HepG2 (cell line): ENCODE measurements around the gene TREH. TPM values are rescaled to one million over a fixed set of nuclear protein-coding genes. Genes with fewer than 3 reads are reported as not detected.

Source experiments
- ARID4A ChIP-seq: sonication (generic); formaldehyde crosslinking; IDR thresholded peaks from 2 replicates; pipeline ENCODE4 v1.5.0; 2020; ENCODE audit warnings: mild to moderate bottlenecking, missing genetic modification reagents, borderline replicate concordance
- ATF7 ChIP-seq, 2 experiments: fragments of 450-650 bp in 1 of 2; sonication (generic) in 1 of 2; formaldehyde crosslinking in 1 of 2; IDR thresholded peaks; 2 replicates each; pipeline versions ENCODE4 v1.4.0 to v1.6.1; 2016 to 2020; ENCODE audit warnings: antibody characterized with exemption in 1 of 2, mild to moderate bottlenecking in 1 of 2, missing genetic modification reagents in 1 of 2
- CBFB ChIP-seq: sonication (generic); formaldehyde crosslinking; IDR thresholded peaks from 2 replicates; pipeline ENCODE4 v1.4.0; 2020; ENCODE audit warnings: missing genetic modification reagents
- CEBPG ChIP-seq: IDR thresholded peaks from 2 replicates; pipeline ENCODE4 v1.6.1; 2016
- CENPX ChIP-seq: sonication (generic); formaldehyde crosslinking; IDR thresholded peaks from 2 replicates; pipeline ENCODE4 v1.9.0; 2021; ENCODE audit warnings: mild to moderate bottlenecking, missing genetic modification reagents, moderate library complexity
- FOSL1 ChIP-seq: sonication (generic); formaldehyde crosslinking; IDR thresholded peaks from 2 replicates; pipeline ENCODE4 v1.9.0; 2021; ENCODE audit warnings: missing genetic modification reagents, borderline replicate concordance
- GMEB1 ChIP-seq: sonication (generic); formaldehyde crosslinking; IDR thresholded peaks from 2 replicates; pipeline ENCODE4 v1.5.1; 2020; ENCODE audit warnings: missing genetic modification reagents, mild to moderate bottlenecking, borderline replicate concordance
- HOXA7 ChIP-seq: sonication (generic); formaldehyde crosslinking; IDR thresholded peaks from 2 replicates; pipeline ENCODE4 v1.8.1; 2022; ENCODE audit warnings: mild to moderate bottlenecking, missing genetic modification reagents, moderate library complexity
- JUNB ChIP-seq: sonication (generic); formaldehyde crosslinking; IDR thresholded peaks from 2 replicates; pipeline ENCODE4 v1.8.0; 2022; ENCODE audit warnings: missing genetic modification reagents, mild to moderate bottlenecking, borderline replicate concordance
- MAX ChIP-seq: IDR thresholded peaks from 2 replicates; pipeline ENCODE4 v1.6.1; 2012; ENCODE audit warnings: inconsistent platforms
- MYNN ChIP-seq: sonication (generic); formaldehyde crosslinking; IDR thresholded peaks from 2 replicates; pipeline ENCODE4 v1.4.0; 2020; ENCODE audit warnings: mild to moderate bottlenecking, low read depth, missing genetic modification reagents
- POGZ ChIP-seq: sonication (generic); formaldehyde crosslinking; IDR thresholded peaks from 2 replicates; pipeline ENCODE4 v1.4.0; 2020; ENCODE audit warnings: mild to moderate bottlenecking, missing genetic modification reagents
- SCMH1 ChIP-seq: sonication (generic); formaldehyde crosslinking; IDR thresholded peaks from 2 replicates; pipeline ENCODE4 v1.9.0; 2021; ENCODE audit warnings: missing genetic modification reagents, mild to moderate bottlenecking, borderline replicate concordance
- SKI ChIP-seq: fragments of 450-650 bp; IDR thresholded peaks from one replicate; pipeline ENCODE4 v1.6.1; 2018; ENCODE audit warnings: mild to moderate bottlenecking; ENCODE audit not compliant: partially characterized antibody
- SNAPC2 ChIP-seq: sonication (generic); formaldehyde crosslinking; IDR thresholded peaks from 2 replicates; pipeline ENCODE4 v1.8.1; 2022; ENCODE audit warnings: mild to moderate bottlenecking, missing genetic modification reagents
- SP140L ChIP-seq: sonication (generic); formaldehyde crosslinking; IDR thresholded peaks from 2 replicates; pipeline ENCODE4 v1.4.0; 2020; ENCODE audit warnings: missing genetic modification reagents, borderline replicate concordance
- TBP ChIP-seq: sonication (generic); formaldehyde crosslinking; IDR thresholded peaks from 2 replicates; pipeline ENCODE4 v1.5.0; 2020; ENCODE audit warnings: missing genetic modification reagents
- ZBTB33 ChIP-seq: sonication (generic); formaldehyde crosslinking; IDR thresholded peaks from 2 replicates; pipeline ENCODE4 v1.4.0; 2020; ENCODE audit warnings: missing genetic modification reagents
- ZFP91 ChIP-seq: sonication (generic); formaldehyde crosslinking; IDR thresholded peaks from 2 replicates; pipeline ENCODE4 v1.9.0; 2022; ENCODE audit warnings: missing genetic modification reagents, mild to moderate bottlenecking, borderline replicate concordance
- ZFYVE20 ChIP-seq: sonication (generic); formaldehyde crosslinking; IDR thresholded peaks from 2 replicates; pipeline ENCODE4 v1.8.0; 2023; ENCODE audit warnings: low read depth, mild to moderate bottlenecking, moderate library complexity, missing genetic modification reagents, borderline replicate concordance
- polyA plus RNA-seq, 8 experiments: library from polyadenylated mRNA; depleted of rRNA in 3 of 8; stranded (reverse) in 7 of 8; unstranded in 1 of 8; fragments of >200 nt; fragmentation: Illumina TruSeq in 4 of 8; extraction: Trizol in 4 of 8; gene quantifications; 2 replicates each; pipeline versions ENCODE4 v1.2.1 to v1.2.3, GENCODE V29; 2011 to 2016; ENCODE audit warnings: low read depth in 4 of 8, missing spikeins in 1 of 8, mixed read lengths in 1 of 8; ENCODE audit not compliant: insufficient read depth in 1 of 8
- total RNA-seq, 5 experiments: library from RNA; depleted of rRNA; stranded (reverse); fragments of >200 nt; fragmentation: Illumina TruSeq; extraction: Trizol; gene quantifications; 2 replicates each; pipeline ENCODE4 v1.2.3, GENCODE V29; 2016; ENCODE audit warnings: low read depth in 1 of 5

Gene TREH
- total and polyA plus RNA-seq, 2 of the 13 experiments (the other 11 are each of a cell fraction or from before 2014, with no cell fraction given), result 0.53 to 0.86 TPM

DNA sequence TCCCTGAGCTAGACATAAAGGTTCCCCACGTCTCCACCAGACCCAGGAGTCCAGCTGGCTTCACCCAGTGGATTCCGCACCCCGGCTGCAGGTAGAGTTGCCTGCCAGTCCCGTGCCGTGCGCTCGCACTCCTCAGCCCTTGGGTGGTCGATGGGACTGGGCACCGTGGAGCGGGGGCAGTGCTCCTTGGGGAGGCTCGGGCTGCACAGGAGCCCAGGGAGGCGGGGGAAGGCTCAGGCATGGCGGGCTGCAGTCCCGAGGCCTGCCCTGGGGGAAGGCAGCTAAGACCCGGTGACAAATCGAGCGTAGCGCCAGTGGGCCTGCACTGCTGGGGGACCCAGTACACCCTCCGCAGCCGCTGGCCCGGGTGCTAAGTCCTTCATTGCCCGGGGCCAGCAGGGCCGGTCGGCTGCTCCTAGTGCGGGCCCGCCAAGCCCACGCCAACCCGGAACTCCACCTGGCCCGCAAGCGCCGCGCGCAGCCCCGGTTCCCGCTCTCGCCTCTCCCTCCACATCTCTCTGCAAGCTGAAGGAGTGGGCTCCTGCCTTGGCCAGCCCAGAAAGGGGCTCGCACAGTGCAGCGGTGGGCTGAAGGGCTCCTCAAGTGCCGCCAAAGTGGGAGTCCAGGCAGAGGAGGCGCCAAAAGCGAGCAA lies 9.5 kb upstream of the TREH start (continued):
- TF ChIP-seq CBFB (CRISPR knock-in tag), result no peak
- TF ChIP-seq JUNB (CRISPR knock-in tag), result no peak
- no peak for TF ChIP-seq ZFYVE20
- TF ChIP-seq ARID4A, result no peak
- TF ChIP-seq CEBPG (CRISPR knock-in tag), result no peak
- TF ChIP-seq CENPX, result no peak
- peak; percentile 79 for TF ChIP-seq ZBTB33 (CRISPR knock-in tag)
- TF ChIP-seq GMEB1 (CRISPR knock-in tag), result no peak
- TF ChIP-seq SKI, result no peak
- TF ChIP-seq ZFP91 (CRISPR knock-in tag), result peak; percentile 39; the same call in 1 of the 2 replicates
- TF ChIP-seq TBP (CRISPR knock-in tag), result no peak
- TF ChIP-seq HOXA7 (CRISPR knock-in tag), result no peak
- no peak for TF ChIP-seq ATF7 (IDR thresholded peaks at IDR 0.05)
- TF ChIP-seq ATF7 (CRISPR knock-in tag; IDR thresholded peaks at IDR 0.05), result no peak
- TF ChIP-seq POGZ (CRISPR knock-in tag), result 0 out of 2 replicates have a peak, but pooled peaks have one; percentile 30
- no peak for TF ChIP-seq SNAPC2 (CRISPR knock-in tag)
- no peak for TF ChIP-seq SP140L (CRISPR knock-in tag)
- no peak for TF ChIP-seq MYNN (CRISPR knock-in tag)
- no peak for TF ChIP-seq SCMH1 (CRISPR knock-in tag)
- TF ChIP-seq MAX, result no peak
- no peak for TF ChIP-seq FOSL1
